Activated T-cell treated with anti-CD3 and anti-CD28 coated beads, Interleukin-2, amount 50 U/mL, for 72 hours (primary cell): ENCODE results near the gene LSAMP. TPM values are rescaled to one million over a fixed set of nuclear protein-coding genes. Genes with fewer than 3 reads are reported as not detected.

Experiments
- ATAC-seq, 2 donors: fragments of 150-1000 bp; cut with Tn5 transposase; replicated peaks in 1 of 2; 2 replicates each; pipeline ENCODE4 v1.10.0; 2021; ENCODE audit warnings: moderate library complexity in 2 of 2, mild to moderate bottlenecking in 1 of 2
- DNase-seq, 2 donors: peaks; one replicate each; pipeline ENCODE4 v3.0.0; 2021 to 2022; ENCODE audit warnings: mixed read lengths in 1 of 2
- H3K27ac Mint-ChIP-seq: one replicate; pipeline ENCODE4 v1.8.0; 2022; ENCODE audit warnings: mild to moderate bottlenecking, moderate library complexity, mixed read lengths
- H3K27me3 Mint-ChIP-seq: one replicate; pipeline ENCODE4 v1.8.0; 2022; ENCODE audit warnings: low read depth, mixed read lengths
- H3K36me3 Mint-ChIP-seq, 2 donors: one replicate each; pipeline ENCODE4 v1.8.0; 2022; ENCODE audit warnings: mixed read lengths in 2 of 2, mild to moderate bottlenecking in 1 of 2; ENCODE audit not compliant: insufficient read depth in 2 of 2
- H3K4me1 Mint-ChIP-seq: one replicate; pipeline ENCODE4 v1.8.0; 2022; ENCODE audit warnings: low read depth, mixed read lengths
- H3K4me3 Mint-ChIP-seq, 2 donors: one replicate each; pipeline ENCODE4 v1.8.0; 2022; ENCODE audit warnings: mild to moderate bottlenecking in 2 of 2, mixed read lengths in 2 of 2, moderate library complexity in 2 of 2
- H3K9me3 Mint-ChIP-seq, 2 donors: one replicate each; pipeline ENCODE4 v1.8.0; 2022; ENCODE audit warnings: mixed read lengths in 2 of 2
- total RNA-seq, 2 donors: library from RNA; stranded (reverse); gene quantifications; one replicate each; pipeline ENCODE4 v1.2.3, GENCODE V29; 2022

The LSAMP gene
- total RNA-seq, 2 donors from 2014 or later = not detected

- Mint-ChIP-seq H3K36me3 (no peaks in the 10 kb centered on the region), H3K4me3 (no peak overlapping the region), H3K27me3 (no peaks in the 10 kb centered on the region), H3K4me1 (no peaks in the 10 kb centered on the region), H3K27ac (no peak overlapping the region), H3K9me3 (peaks cover 0 to 4% of the 10 kb centered on the region in 2 donors)
- no peak for ATAC-seq
- DNase-seq = no peak
Measured at GRCh38 chr3:116176974-116177555, 268.2 kb downstream of the LSAMP start.

GRCh38 chr3:116166121-116166520 is 279.2 kb downstream of the LSAMP start:
- no peaks in the 10 kb centered on the region for H3K36me3 Mint-ChIP-seq
- H3K4me3 Mint-ChIP-seq = no peak overlapping the region
- no peaks in the 10 kb centered on the region for H3K9me3 Mint-ChIP-seq
- no peak for ATAC-seq
- H3K4me1 Mint-ChIP-seq = no peaks in the 10 kb centered on the region
- no peaks in the 10 kb centered on the region for H3K27me3 Mint-ChIP-seq
- H3K27ac Mint-ChIP-seq = no peak overlapping the region
- DNase-seq = no peak

GRCh38 chr3:116165641-116166040 is 279.6 kb downstream of the LSAMP start:
- H3K9me3 Mint-ChIP-seq = no peaks in the 10 kb centered on the region
- DNase-seq = no peak
- H3K4me1 Mint-ChIP-seq = no peaks in the 10 kb centered on the region
- H3K27me3 Mint-ChIP-seq = no peaks in the 10 kb centered on the region
- H3K4me3 Mint-ChIP-seq = no peak overlapping the region
- H3K27ac Mint-ChIP-seq = no peak overlapping the region
- H3K36me3 Mint-ChIP-seq = no peaks in the 10 kb centered on the region
- ATAC-seq = no peak

GRCh38 chr3:116165135-116165534 is 280.2 kb downstream of the LSAMP start:
- H3K36me3 Mint-ChIP-seq = no peaks in the 10 kb centered on the region
- DNase-seq (no peak), ATAC-seq (no peak)
- no peak overlapping the region for H3K4me3 Mint-ChIP-seq
- H3K4me1 Mint-ChIP-seq = no peaks in the 10 kb centered on the region
- no peaks in the 10 kb centered on the region for H3K27me3 Mint-ChIP-seq
- H3K27ac Mint-ChIP-seq = no peak overlapping the region
- no peaks in the 10 kb centered on the region for H3K9me3 Mint-ChIP-seq

GRCh38 chr3:116164039-116164438 is 281.2 kb downstream of the LSAMP start:
- Mint-ChIP-seq H3K36me3 (no peaks in the 10 kb centered on the region), H3K4me3 (no peak overlapping the region), H3K27me3 (no peaks in the 10 kb centered on the region), H3K9me3 (no peaks in the 10 kb centered on the region), H3K4me1 (no peaks in the 10 kb centered on the region), H3K27ac (no peak overlapping the region)
- DNase-seq (no peak), ATAC-seq (no peak)

GRCh38 chr3:116161575-116162525 is 283.4 kb downstream of the LSAMP start:
- H3K27me3 Mint-ChIP-seq = no peaks in the 10 kb centered on the region
- no peaks in the 10 kb centered on the region for H3K9me3 Mint-ChIP-seq
- ATAC-seq = no peak
- H3K4me1 Mint-ChIP-seq = no peaks in the 10 kb centered on the region
- H3K4me3 Mint-ChIP-seq = no peak overlapping the region
- H3K36me3 Mint-ChIP-seq = no peaks in the 10 kb centered on the region
- H3K27ac Mint-ChIP-seq = no peak overlapping the region
- DNase-seq = no peak

GRCh38 chr3:116160594-116160993 is 284.7 kb downstream of the LSAMP start:
- Mint-ChIP-seq H3K4me3 (no peak overlapping the region), H3K36me3 (no peaks in the 10 kb centered on the region), H3K27ac (no peak overlapping the region), H3K9me3 (peaks cover 0 to 5% of the 10 kb centered on the region in 2 donors), H3K27me3 (no peaks in the 10 kb centered on the region), H3K4me1 (no peaks in the 10 kb centered on the region)
- no peak for ATAC-seq
- DNase-seq = no peak

- no peaks in the 10 kb centered on the region for H3K4me1 Mint-ChIP-seq
- ATAC-seq = no peak
- H3K27ac Mint-ChIP-seq = no peak overlapping the region
- H3K4me3 Mint-ChIP-seq = no peak overlapping the region
- H3K9me3 Mint-ChIP-seq = peaks cover 2 to 5% of the 10 kb centered on the region in 2 donors
- H3K36me3 Mint-ChIP-seq = no peaks in the 10 kb centered on the region
- H3K27me3 Mint-ChIP-seq = no peaks in the 10 kb centered on the region
- no peak for DNase-seq
Measured at GRCh38 chr3:116155841-116156240, 289.4 kb downstream of the LSAMP start.

- no peak overlapping the region for H3K27ac Mint-ChIP-seq
- DNase-seq (no peak), ATAC-seq (no peak)
- H3K4me1 Mint-ChIP-seq = no peaks in the 10 kb centered on the region
- H3K9me3 Mint-ChIP-seq = peaks cover 2 to 5% of the 10 kb centered on the region in 2 donors
- no peaks in the 10 kb centered on the region for H3K27me3 Mint-ChIP-seq
- no peak overlapping the region for H3K4me3 Mint-ChIP-seq
- H3K36me3 Mint-ChIP-seq = no peaks in the 10 kb centered on the region
Measured at GRCh38 chr3:116154389-116154788, 290.9 kb downstream of the LSAMP start.

- peaks cover 2 to 5% of the 10 kb centered on the region in 2 donors for H3K9me3 Mint-ChIP-seq
- H3K36me3 Mint-ChIP-seq = no peaks in the 10 kb centered on the region
- no peak overlapping the region for H3K4me3 Mint-ChIP-seq
- H3K27me3 Mint-ChIP-seq = no peaks in the 10 kb centered on the region
- no peaks in the 10 kb centered on the region for H3K4me1 Mint-ChIP-seq
- ATAC-seq (no peak), DNase-seq (no peak)
- H3K27ac Mint-ChIP-seq = no peak overlapping the region
Measured at GRCh38 chr3:116153174-116153573, 292.1 kb downstream of the LSAMP start.

- DNase-seq (no peak), ATAC-seq (no peak)
- Mint-ChIP-seq H3K27ac (no peak overlapping the region), H3K27me3 (no peaks in the 10 kb centered on the region), H3K9me3 (peaks cover 4 to 6% of the 10 kb centered on the region in 2 donors), H3K36me3 (peaks cover 0 to 3% of the 10 kb centered on the region in 2 donors), H3K4me3 (no peak overlapping the region), H3K4me1 (no peaks in the 10 kb centered on the region)
Measured at GRCh38 chr3:116150655-116151167, 294.6 kb downstream of the LSAMP start.

- Mint-ChIP-seq H3K4me1 (no peaks in the 10 kb centered on the region), H3K4me3 (no peak overlapping the region), H3K27me3 (no peaks in the 10 kb centered on the region), H3K36me3 (peaks cover 0 to 3% of the 10 kb centered on the region in 2 donors), H3K27ac (no peak overlapping the region), H3K9me3 (peaks cover 4 to 6% of the 10 kb centered on the region in 2 donors)
- no peak for DNase-seq
- no peak for ATAC-seq
Measured at GRCh38 chr3:116148881-116149851, 296.1 kb downstream of the LSAMP start.
